ENCODE measurements around the gene DMRT3.

DNA sequence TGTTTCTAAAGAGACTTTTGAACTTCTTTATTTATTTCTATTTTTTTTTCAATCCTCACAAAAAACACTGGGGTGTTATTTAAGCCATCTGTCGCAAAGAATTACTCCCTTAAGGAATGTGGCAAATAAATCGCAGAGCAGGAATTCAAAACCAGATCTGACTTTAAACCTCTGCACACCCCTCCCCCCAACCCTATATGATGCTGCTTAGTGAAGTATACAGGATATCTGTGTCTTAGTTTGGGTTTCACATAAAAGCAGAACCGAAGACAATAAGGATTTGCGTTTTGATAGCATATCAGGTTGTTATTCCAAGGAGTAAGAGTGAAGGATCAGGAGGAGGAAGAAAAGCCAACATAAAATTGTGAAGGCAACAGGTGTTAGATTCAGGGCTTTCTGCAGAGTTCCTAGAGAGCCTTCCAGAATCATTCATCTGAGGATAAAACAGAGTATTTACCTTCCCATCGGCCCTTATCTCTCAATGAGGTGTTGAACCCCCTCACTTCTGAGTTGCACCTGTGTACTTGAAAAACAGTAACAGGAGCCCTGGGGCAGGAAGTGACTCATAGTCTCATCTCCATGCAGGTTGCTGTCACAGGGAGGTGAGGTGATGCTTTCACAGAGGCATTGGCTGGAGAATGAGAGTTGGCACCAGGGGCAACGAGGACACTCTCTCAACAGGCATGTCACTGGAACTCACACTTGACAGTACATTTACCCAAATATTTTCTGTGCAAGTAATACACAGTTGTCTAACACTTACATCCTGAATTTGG is 33.5 kb upstream of the DMRT3 start:
- TF ChIP-seq CTCF (IDR thresholded peaks at IDR 0.05) (no peak), EZH2 (IDR thresholded peaks at IDR 0.05) (no peak)
